CD4-positive, CD25-positive, alpha-beta regulatory T cell (primary cell): ENCODE results near the gene MAP2K6. TPM values are rescaled to one million over a fixed set of nuclear protein-coding genes. Genes with fewer than 3 reads are reported as not detected.

Experiments used
- ATAC-seq, 2 donors: fragments of 150-1000 bp; cut with Tn5 transposase; one replicate each; pipeline ENCODE4 v1.10.0; 2021; ENCODE audit warnings: low read depth in 2 of 2, moderate number of reproducible peaks in 2 of 2, moderate library complexity in 1 of 2
- DNase-seq, 3 donors: peaks; one replicate each; pipeline versions ENCODE4 v3.0.0 to v3.0.0-alpha.2; 2012 to 2022; ENCODE audit warnings: mixed read lengths in 1 of 3
- H3K27ac ChIP-seq: one replicate; pipeline ENCODE4 v1.7.0; 2013; ENCODE audit warnings: mild to moderate bottlenecking, low read length; ENCODE audit not compliant: insufficient read depth, poor library complexity, severe bottlenecking
- H3K27me3 ChIP-seq: one replicate; pipeline ENCODE4 v1.7.0; 2013; ENCODE audit warnings: low read length; ENCODE audit not compliant: control insufficient read depth, insufficient read depth
- H3K36me3 ChIP-seq: one replicate; pipeline ENCODE4 v1.7.0; 2013; ENCODE audit warnings: mild to moderate bottlenecking, low read length, moderate library complexity; ENCODE audit not compliant: control insufficient read depth, insufficient read depth
- H3K4me1 ChIP-seq: 2 replicates; pipeline ENCODE4 v1.7.0; 2013; ENCODE audit warnings: mild to moderate bottlenecking, low read length; ENCODE audit not compliant: insufficient read depth, control insufficient read depth, poor library complexity, severe bottlenecking
- H3K4me3 ChIP-seq: one replicate; pipeline ENCODE4 v1.7.0; 2013; ENCODE audit warnings: low read depth, mild to moderate bottlenecking, low read length, moderate library complexity
- H3K9me3 ChIP-seq, 2 experiments: 1 replicate in 1 of 2; 2 replicates in 1 of 2; pipeline ENCODE4 v1.7.0; 2013; ENCODE audit warnings: low read length in 2 of 2, mild to moderate bottlenecking in 1 of 2, moderate library complexity in 1 of 2; ENCODE audit not compliant: control insufficient read depth in 2 of 2
- H3K27ac Mint-ChIP-seq, 3 donors: one replicate each; pipeline ENCODE4 v1.8.0; 2020 to 2022; ENCODE audit warnings: mild to moderate bottlenecking in 3 of 3, mixed read lengths in 3 of 3, moderate library complexity in 2 of 3
- H3K27me3 Mint-ChIP-seq: one replicate; pipeline ENCODE4 v1.8.0; 2022; ENCODE audit warnings: mild to moderate bottlenecking, mixed read lengths
- H3K36me3 Mint-ChIP-seq: one replicate; pipeline ENCODE4 v1.8.0; 2020; ENCODE audit warnings: mixed read lengths
- H3K4me1 Mint-ChIP-seq, 4 donors: one replicate each; pipeline ENCODE4 v1.8.0; 2020 to 2022; ENCODE audit warnings: mixed read lengths in 4 of 4, mild to moderate bottlenecking in 1 of 4
- H3K4me3 Mint-ChIP-seq, 4 donors: one replicate each; pipeline ENCODE4 v1.8.0; 2020 to 2022; ENCODE audit warnings: mild to moderate bottlenecking in 4 of 4, mixed read lengths in 4 of 4, moderate library complexity in 3 of 4
- H3K9me3 Mint-ChIP-seq, 7 donors: one replicate each; pipeline ENCODE4 v1.8.0; 2020 to 2022; ENCODE audit warnings: mixed read lengths in 7 of 7, mild to moderate bottlenecking in 3 of 7, moderate library complexity in 2 of 7
- polyA plus RNA-seq, 4 donors: library from polyadenylated mRNA; unstranded; fragments of 300-500 nt; fragmentation: Illumina TruSeq; gene quantifications; one replicate each; pipeline ENCODE4 v1.2.3, GENCODE V29; 2021
- total RNA-seq: library from RNA; stranded (reverse); gene quantifications from one replicate; pipeline ENCODE4 v1.2.3, GENCODE V29; 2022

The MAP2K6 gene
- total and polyA plus RNA-seq, 5 donors from 2014 or later, result 10.3 to 17.3 (median 14.0) TPM

DNA sequence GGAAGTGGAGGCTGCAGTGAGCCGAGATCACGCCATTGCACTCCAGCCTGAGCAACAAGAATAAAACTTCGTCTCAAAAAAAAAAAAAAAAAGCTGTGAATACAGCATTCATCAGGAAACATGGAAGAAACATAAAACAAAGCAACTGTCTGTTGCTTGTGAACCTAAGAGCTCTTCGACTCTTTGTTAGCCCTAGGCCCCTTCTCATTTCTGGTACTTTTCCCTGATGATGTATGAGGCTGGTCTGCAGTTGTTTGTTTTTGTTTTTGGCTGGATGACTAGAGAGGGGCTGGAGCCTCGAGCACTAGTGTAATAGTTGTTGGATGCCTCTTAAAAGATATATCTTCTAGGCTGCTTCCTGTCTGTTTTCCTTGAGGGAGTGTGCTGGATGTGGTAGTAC, 113.5 kb downstream of the MAP2K6 start:
- Mint-ChIP-seq H3K27ac (no peak overlapping the region), H3K4me1 (peaks cover 0 to 3% (median under 1%) of the 10 kb centered on the region in 4 donors), H3K27me3 (no peaks in the 10 kb centered on the region), H3K4me3 (no peak overlapping the region), H3K9me3 (no peaks in the 10 kb centered on the region), H3K36me3 (peaks cover 65% of the 10 kb centered on the region)
- Histone ChIP-seq H3K27ac (no peak overlapping the region), H3K4me3 (no peak overlapping the region), H3K36me3 (peaks cover 24% of the 10 kb centered on the region), H3K9me3 (no peaks in the 10 kb centered on the region), H3K4me1 (no peaks in the 10 kb centered on the region), H3K27me3 (no peaks in the 10 kb centered on the region)
- DNase-seq, result no peak
- ATAC-seq, result no peak

DNA sequence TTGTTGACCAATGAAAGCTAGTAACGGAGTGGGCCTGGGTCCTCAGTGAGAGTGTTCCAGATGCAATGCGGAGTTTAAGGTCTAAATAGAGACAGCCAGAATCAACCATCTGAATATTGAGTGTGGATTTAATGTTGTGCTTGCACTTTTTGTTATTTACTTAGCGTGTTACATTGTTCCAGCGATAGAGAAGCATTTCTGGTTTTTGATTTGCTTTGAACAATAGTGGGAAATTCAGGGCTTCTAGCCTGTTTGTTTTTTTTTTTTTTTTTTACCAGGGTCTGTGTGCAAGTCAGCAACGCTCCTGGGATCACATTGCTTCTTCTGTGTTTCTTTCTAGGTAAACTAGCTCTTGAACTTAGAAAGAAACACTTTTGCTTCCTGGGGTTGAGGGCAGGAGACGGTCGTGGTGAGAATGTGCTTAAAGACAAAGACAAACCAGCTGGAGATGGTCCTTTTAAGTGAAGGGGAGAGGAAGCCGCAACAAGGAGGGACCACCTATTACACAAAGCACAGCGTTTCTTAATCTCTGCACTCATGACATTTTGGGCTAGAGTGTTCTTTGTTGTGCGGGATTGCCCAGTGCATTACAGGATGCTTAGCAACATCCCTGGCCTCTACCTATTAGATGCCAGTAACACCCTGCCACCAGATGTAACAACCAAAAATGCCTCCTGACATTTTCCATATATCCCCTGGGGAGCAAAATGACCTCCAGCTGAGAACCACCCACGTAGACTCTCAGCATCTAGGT, 119.2 kb downstream of the MAP2K6 start:
- H3K27me3 Mint-ChIP-seq, result no peaks in the 10 kb centered on the region
- DNase-seq, result no peak
- Histone ChIP-seq H3K9me3 (no peaks in the 10 kb centered on the region), H3K4me3 (no peak overlapping the region), H3K27me3 (no peaks in the 10 kb centered on the region), H3K27ac (no peak overlapping the region), H3K36me3 (peaks cover 7% of the 10 kb centered on the region), H3K4me1 (no peaks in the 10 kb centered on the region)
- ATAC-seq, result no peak
- no peak overlapping the region for H3K27ac Mint-ChIP-seq
- peaks cover 60% of the 10 kb centered on the region for H3K36me3 Mint-ChIP-seq
- no peaks in the 10 kb centered on the region for H3K9me3 Mint-ChIP-seq
- no peak overlapping the region for H3K4me3 Mint-ChIP-seq
- no peaks in the 10 kb centered on the region for H3K4me1 Mint-ChIP-seq

DNA sequence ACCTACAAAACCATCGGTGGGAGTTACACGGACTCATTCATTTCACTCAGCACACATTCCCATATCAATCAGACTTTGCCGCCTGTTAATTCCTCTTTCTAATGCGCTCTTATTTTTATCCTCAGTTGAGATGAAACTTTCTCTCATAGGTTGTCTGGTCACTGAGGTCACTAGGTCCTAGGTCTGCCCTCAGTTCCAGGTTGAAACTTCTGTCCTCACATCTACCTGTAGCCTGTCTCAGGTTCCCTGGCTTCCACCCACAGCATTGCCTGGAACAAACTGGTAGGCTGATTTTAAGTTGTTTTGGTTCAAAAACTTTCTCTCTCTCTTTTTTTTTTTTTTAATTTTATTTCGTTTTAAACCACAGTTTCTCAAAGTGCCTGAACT, 119.7 kb downstream of the MAP2K6 start:
- no peaks in the 10 kb centered on the region for H3K4me1 Mint-ChIP-seq
- ATAC-seq (no peak), DNase-seq (no peak)
- Histone ChIP-seq H3K9me3 (no peaks in the 10 kb centered on the region), H3K27ac (no peak overlapping the region), H3K36me3 (peaks cover 7% of the 10 kb centered on the region), H3K4me1 (no peaks in the 10 kb centered on the region), H3K4me3 (no peak overlapping the region), H3K27me3 (no peaks in the 10 kb centered on the region)
- H3K27ac Mint-ChIP-seq, result no peak overlapping the region
- H3K27me3 Mint-ChIP-seq, result no peaks in the 10 kb centered on the region
- peaks cover 63% of the 10 kb centered on the region for H3K36me3 Mint-ChIP-seq
- no peaks in the 10 kb centered on the region for H3K9me3 Mint-ChIP-seq
- no peak overlapping the region for H3K4me3 Mint-ChIP-seq

DNA sequence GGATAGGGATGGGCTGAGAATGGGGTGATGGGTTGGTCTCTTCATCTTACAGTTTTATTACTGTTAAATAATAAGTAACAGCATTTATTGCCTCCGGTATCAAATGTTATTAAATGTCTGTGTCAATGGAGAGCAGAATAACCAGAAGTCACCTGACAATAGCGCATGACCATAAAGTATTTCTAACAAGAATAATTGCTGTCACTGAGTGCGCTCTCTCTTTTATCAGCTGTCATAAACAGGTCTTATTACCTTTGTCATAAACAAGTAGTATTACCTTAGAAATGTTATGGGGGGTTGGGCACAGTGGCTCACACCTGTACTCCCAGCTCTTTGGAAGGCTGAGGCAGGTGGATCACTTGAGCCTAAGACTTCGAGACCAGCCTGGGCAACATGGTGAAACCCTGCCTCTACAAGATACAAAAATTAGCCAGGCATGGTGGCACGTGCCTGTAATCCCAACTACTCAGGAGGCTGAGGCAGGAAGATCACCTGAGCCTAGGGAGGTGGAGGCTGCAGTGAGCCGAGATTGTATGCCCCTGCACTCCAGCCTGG, 120.6 kb downstream of the MAP2K6 start:
- Histone ChIP-seq H3K9me3 (no peaks in the 10 kb centered on the region), H3K4me1 (no peaks in the 10 kb centered on the region), H3K27me3 (no peaks in the 10 kb centered on the region), H3K4me3 (no peak overlapping the region), H3K27ac (no peak overlapping the region), H3K36me3 (peaks cover 4% of the 10 kb centered on the region)
- no peak overlapping the region for H3K4me3 Mint-ChIP-seq
- H3K27ac Mint-ChIP-seq, result no peak overlapping the region
- H3K9me3 Mint-ChIP-seq, result no peaks in the 10 kb centered on the region
- peaks cover 67% of the 10 kb centered on the region for H3K36me3 Mint-ChIP-seq
- no peaks in the 10 kb centered on the region for H3K27me3 Mint-ChIP-seq
- ATAC-seq, result no peak
- no peak for DNase-seq
- H3K4me1 Mint-ChIP-seq, result no peaks in the 10 kb centered on the region

DNA sequence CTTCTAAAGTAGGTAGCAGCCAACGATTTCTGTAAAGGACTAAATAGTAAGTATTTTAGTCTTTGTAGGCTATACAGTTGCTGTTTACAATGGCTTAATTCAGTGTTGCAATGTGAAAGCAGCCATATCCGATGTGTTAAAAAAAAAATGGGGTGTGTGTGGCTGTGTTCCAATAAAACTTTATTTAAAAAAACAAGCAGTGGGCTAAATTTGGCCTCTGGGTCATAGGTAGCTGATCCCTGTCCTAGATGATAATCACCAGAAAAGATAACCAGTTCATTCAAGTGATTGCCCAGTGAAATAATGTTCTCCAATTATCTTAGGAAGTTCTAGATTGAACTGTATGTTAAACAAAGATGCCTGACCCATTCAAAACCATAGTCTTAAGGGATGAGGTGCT, 124.3 kb downstream of the MAP2K6 start:
- peaks cover 72% of the 10 kb centered on the region for H3K36me3 Mint-ChIP-seq
- no peak for ATAC-seq

DNA sequence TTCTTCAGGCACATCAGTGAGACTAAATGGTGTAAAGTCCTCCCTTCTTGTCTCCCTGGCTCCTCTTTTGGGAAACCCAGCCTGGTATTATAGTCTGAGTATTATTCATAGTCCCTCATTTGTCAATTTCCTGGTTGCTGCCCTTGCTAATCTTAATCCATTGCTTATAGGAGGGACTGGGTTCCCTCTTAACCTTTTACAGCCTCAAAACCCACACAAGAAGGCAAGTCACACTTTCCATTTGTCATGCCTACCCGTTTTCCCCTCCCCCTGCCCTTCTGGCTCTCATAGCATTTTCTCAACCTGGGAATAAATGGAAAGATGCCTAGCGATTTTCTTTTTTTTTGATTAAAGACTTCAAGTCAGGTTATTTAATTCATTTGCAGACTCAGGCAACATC, 124.8 kb downstream of the MAP2K6 start:
- Mint-ChIP-seq H3K27ac (no peak overlapping the region), H3K4me1 (no peaks in the 10 kb centered on the region), H3K36me3 (peaks cover 72% of the 10 kb centered on the region), H3K27me3 (no peaks in the 10 kb centered on the region), H3K4me3 (no peak overlapping the region), H3K9me3 (no peaks in the 10 kb centered on the region)
- DNase-seq (no peak), ATAC-seq (no peak)
- H3K4me1 ChIP-seq, result no peaks in the 10 kb centered on the region
- no peak overlapping the region for H3K27ac ChIP-seq
- H3K4me3 ChIP-seq, result no peak overlapping the region
- no peaks in the 10 kb centered on the region for H3K9me3 ChIP-seq
- H3K36me3 ChIP-seq, result peaks cover 9% of the 10 kb centered on the region
- H3K27me3 ChIP-seq, result no peaks in the 10 kb centered on the region

More for the DNA sequence above, 124.3 kb downstream of the MAP2K6 start:
- peaks cover 8% of the 10 kb centered on the region for H3K36me3 ChIP-seq
- H3K9me3 Mint-ChIP-seq, result no peaks in the 10 kb centered on the region
- H3K27me3 ChIP-seq, result no peaks in the 10 kb centered on the region
- no peak for DNase-seq
- H3K27me3 Mint-ChIP-seq, result no peaks in the 10 kb centered on the region
- no peak overlapping the region for H3K4me3 Mint-ChIP-seq
- no peak overlapping the region for H3K27ac ChIP-seq
- H3K4me1 ChIP-seq, result no peaks in the 10 kb centered on the region
- H3K9me3 ChIP-seq, result no peaks in the 10 kb centered on the region
- no peaks in the 10 kb centered on the region for H3K4me1 Mint-ChIP-seq
- H3K4me3 ChIP-seq, result no peak overlapping the region
- H3K27ac Mint-ChIP-seq, result no peak overlapping the region

DNA sequence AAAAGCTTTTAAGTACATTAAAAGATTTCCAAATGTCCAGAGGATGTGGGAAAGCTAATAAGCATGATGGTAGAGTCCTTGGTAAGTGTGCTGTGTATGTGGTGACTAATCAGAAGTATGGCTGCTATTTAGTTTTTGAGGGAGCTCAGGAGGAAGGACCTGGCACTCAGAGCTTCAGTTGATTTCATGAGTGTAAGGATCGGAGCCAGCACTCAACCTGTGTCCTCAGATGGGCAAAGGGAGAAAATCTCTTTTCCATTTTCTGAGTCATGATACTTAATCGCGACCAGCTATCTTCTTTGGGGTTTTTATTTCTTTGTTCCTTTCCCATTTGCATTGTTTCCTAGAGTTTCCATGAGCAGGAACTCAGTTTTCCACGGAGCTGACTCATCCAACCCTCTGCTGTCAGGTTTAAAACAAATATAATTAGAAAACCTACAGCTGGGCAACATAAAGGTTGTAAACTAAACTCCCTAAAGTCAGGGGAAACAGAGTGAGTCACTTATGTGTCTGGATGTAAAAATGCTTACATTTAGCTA, 125.4 kb downstream of the MAP2K6 start:
- peaks cover 9% of the 10 kb centered on the region for H3K36me3 ChIP-seq
- Mint-ChIP-seq H3K27ac (no peak overlapping the region), H3K4me3 (no peak overlapping the region), H3K27me3 (no peaks in the 10 kb centered on the region), H3K4me1 (no peaks in the 10 kb centered on the region), H3K9me3 (no peaks in the 10 kb centered on the region), H3K36me3 (peaks cover 70% of the 10 kb centered on the region)
- no peak overlapping the region for H3K27ac ChIP-seq
- ATAC-seq (no peak), DNase-seq (no peak)
- no peaks in the 10 kb centered on the region for H3K4me1 ChIP-seq
- H3K27me3 ChIP-seq, result no peaks in the 10 kb centered on the region
- no peak overlapping the region for H3K4me3 ChIP-seq
- no peaks in the 10 kb centered on the region for H3K9me3 ChIP-seq

DNA sequence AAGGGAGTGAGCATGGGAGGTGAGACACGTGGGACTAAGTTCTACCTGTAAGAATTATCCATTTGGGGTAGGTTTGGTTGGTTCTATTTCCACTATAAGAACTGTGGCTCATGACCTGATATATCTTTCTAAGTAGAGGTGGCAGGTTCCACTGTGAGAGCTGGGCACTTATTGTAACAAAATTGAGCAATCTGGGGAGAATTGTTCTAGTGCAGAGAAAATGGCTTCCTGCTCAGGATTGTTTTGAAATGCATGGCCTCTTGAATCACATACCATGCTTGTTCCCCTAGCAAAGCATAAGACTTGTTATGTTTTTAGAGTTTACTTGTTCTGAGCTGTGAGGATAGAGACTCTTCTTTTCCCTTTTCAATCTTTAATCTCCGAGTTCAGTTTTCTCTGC, 125.9 kb downstream of the MAP2K6 start:
- Mint-ChIP-seq H3K36me3 (peaks cover 69% of the 10 kb centered on the region), H3K4me3 (no peak overlapping the region)

More for the DNA sequence above, 125.9 kb downstream of the MAP2K6 start:
- Histone ChIP-seq H3K4me1 (no peaks in the 10 kb centered on the region), H3K4me3 (no peak overlapping the region), H3K36me3 (peaks cover 9% of the 10 kb centered on the region), H3K27me3 (no peaks in the 10 kb centered on the region), H3K27ac (no peak overlapping the region), H3K9me3 (no peaks in the 10 kb centered on the region)
- Mint-ChIP-seq H3K4me1 (no peaks in the 10 kb centered on the region), H3K27ac (no peak overlapping the region), H3K9me3 (no peaks in the 10 kb centered on the region), H3K27me3 (no peaks in the 10 kb centered on the region)
- no peak for ATAC-seq
- DNase-seq, result no peak
